IPS-NIHi7 (cell line): Measurements from ENCODE around the gene STYXL2.

ENCODE experiments used
- DNase-seq: peaks from one replicate; pipeline ENCODE4 v3.0.0; 2012; ENCODE audit warnings: mixed read lengths; ENCODE audit errors: extremely low spot score

STYXL2 gene

DNA sequence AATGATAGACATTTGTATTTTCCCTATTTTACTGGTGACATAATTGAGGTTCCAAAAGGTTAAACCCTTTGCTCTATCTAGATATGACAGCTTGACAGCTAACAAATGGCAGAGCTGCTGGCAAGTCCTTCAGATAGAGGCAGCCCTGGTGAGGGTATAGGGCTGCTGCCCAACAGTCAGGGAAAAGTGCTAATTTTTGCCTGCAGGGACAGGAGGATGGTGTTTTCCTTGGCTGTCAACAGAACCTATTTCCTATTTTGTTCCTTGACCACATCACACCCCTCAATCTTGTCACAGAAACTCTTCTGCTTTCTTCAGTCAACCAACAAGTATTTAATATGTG, 16.0 kb upstream of the STYXL2 start:
- no peak for DNase-seq

DNA sequence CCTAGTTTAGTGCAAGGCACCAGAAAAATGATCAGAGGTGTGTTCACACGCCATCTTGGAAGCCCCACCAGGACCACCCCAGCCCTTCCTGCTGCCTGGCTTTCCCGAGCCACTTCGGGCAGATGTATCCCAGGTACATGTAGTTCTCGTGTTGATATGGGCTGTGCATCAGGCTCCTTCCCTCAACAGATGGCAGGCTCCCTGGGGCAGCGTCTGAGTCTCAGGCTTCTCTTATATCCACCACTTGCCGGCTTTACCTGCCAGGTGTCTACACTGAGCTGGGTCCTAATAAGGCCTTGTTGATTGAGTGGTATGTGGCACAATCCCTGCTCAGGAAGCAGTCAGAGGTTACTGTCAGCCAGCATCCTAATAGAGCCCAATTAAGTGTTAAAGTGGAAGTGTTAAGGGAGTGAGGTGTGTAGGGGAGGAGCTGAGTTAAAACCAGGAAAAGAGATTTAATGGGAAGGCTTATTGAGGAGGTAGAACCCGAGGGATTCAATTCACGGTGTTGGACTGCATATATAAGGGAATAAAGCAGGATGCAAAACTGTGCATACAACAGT, 12.2 kb upstream of the STYXL2 start:
- no peak for DNase-seq

DNA sequence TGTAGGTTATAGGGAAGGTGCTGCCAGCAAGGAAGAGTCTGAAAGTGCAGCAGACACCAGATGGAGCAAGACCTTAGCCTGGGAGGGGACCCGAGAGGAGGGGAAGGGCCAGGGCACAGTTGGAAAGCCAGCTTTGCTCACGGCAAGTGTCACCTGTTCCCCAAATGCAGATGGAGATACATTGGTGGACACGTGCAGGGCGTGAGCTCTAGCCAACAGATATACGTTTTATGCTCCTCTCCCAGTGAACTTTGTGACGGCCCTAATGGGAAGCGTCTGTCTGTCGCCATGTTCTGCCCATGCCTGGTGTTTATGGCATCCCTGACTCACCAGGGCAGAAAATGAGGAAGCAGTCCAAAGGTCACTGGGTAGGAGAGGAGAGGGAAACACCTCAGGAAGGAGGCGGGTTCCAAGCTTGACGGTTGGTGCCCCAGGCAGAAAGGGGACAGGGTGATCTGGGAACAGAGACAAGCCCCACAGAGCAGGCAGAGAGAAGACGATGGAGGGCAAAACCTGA, 11.3 kb upstream of the STYXL2 start:
- no peak for DNase-seq

DNA sequence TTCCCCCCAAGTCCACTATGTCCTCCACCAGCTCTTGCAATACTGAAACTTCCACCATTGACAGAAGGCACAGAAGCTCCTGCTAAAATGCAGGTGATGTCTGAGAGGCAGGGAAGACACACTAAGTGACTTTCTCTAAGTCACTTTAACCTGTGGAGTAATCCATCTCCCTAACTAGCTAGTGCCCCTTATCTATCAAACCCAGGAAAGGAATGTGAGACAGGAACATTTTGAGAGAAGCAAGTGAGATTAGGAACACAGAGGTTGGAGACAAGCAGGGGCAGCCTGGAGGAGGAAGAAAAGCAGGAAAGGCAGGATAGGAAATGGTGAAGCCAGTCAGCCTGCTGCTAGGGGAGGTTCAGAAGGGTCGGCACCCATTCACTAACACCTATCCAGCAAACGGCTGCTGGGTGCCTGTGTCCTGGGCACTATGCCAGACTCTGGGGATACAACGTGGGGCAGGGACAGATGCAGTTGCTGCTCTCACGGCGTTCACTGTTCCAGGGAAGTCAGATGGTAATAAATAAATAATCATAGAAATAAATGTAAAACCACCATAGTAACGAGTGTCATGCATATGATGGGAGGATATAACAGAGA, 10.7 kb upstream of the STYXL2 start:
- DNase-seq = no peak

DNA sequence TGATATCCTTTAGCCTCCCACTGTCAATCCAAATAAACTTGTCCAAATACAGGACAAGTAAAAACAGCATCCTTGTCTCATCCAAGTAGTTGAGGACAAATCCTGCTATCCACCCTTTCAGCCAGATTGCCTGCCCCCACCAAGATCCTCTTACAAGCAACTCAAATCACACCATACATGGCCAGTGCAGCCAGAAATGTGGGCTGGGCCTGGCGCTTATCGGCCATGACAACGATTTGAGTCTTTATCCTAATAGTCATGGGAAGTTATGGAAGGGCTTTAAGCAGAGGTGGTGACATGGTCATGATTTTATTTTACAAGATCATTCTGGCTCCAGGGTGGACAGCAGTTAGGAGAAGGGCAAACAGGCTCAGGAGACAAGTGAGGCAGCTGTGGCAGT, 10.0 kb upstream of the STYXL2 start:
- DNase-seq = no peak

DNA sequence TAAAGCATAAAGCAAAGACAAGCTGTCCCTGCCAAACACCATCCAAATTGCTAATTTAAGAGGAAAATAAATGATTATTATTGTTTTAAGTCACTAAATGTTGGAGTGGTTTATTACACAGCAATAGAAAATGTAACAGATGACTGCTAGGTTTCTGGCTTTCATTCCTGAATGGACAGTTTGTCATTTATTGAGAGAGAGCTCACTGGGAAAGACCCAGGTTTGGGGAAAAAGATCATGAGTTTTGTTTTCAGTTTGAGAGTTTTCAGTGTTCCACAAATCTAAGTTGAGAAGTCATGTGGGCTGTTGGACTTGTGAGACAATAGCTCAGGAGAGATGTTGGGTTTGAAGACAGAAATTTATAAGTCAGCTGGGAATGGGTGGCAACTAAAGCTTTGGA, 9.1 kb upstream of the STYXL2 start:
- DNase-seq = no peak

DNA sequence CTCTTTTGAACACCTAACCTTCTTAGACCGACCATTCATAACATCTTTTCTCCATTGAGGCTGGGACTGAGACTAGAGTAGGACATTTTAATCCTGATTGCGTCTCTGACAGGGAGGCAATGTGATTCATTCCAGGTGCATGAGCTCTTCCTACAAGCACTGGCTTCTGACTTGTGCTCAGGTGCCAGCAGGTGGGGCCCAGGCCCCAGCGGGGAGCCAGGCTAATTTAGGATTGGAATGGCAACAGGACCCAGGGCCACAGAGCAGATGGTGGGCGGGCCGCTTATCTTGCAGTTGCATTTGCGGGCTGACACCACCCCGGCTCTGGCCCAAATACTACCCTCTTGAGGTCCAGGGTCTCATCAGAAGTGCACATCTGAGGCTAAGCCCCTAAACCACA, 7.8 kb upstream of the STYXL2 start:
- DNase-seq = peak; percentile 45

DNA sequence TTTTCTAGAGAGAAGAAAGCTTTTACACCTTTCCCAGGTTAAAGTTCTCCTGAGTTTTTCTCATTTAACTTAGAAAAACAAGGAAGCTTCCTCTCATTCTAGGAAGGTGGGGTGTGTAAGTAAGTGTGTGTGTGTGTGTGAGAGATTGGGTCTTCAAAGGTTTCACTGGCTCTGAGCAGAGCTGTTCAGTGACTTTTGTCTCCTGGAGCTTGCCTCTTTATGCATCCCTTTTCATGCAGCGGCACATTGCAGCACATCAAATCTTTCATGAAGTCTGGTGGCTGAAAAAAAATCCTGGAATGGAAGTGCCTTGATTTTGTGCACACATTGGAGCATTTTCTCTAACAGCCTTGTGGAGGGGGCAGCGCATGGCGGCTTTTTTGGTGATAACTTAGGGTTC, 7.1 kb upstream of the STYXL2 start:
- DNase-seq = no peak

DNA sequence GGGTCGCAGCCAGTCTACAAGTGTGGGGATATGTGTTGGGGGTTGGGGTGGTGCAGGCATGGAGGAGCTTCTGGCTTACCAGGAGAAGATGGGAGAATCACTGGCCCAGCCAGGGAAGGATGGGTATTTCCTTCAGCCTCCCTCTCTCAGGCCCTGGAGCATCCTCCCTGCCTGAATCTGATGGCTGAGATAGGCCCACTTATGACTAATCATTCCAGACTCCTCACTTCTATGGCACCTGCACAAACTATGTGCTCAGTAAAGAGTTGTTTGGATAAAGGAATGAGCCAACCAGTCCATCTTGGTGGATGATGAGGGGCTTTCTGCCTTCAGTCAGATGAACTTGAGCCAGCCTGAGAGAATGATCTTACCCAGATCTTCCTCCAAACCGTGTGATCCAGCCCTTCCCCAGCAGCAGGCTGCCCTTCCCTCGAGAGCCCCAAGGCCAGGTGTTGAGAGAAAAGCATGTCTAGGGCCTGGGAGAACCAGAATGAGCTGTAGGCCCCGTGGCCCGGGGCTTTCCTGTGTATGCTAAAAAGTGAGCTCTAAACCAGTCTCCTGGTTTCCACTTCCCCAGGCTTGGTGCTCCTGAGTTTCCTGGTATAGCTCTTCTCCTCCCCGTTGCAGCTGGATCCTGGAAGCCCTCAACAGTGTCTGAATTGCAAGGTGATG, 5.0 kb upstream of the STYXL2 start:
- no peak for DNase-seq

DNA sequence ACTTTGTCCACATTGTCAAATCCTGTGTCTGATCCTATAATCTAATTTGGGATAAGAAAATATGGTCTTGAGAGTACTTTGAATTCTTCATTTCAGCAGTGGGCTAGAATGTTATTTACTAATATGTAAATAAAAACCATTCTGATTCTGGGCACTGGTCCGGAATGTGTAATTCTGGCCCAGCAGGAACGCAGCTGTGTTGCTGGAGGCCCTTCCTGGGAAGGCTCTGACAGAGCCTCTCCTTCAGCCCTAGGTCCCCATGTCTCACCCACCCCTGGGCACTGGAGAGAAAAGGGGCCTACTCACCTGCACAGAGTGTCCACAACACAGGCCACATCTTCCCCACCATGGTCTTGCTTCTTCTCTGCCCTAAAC, 3.9 kb upstream of the STYXL2 start:
- DNase-seq = no peak

DNA sequence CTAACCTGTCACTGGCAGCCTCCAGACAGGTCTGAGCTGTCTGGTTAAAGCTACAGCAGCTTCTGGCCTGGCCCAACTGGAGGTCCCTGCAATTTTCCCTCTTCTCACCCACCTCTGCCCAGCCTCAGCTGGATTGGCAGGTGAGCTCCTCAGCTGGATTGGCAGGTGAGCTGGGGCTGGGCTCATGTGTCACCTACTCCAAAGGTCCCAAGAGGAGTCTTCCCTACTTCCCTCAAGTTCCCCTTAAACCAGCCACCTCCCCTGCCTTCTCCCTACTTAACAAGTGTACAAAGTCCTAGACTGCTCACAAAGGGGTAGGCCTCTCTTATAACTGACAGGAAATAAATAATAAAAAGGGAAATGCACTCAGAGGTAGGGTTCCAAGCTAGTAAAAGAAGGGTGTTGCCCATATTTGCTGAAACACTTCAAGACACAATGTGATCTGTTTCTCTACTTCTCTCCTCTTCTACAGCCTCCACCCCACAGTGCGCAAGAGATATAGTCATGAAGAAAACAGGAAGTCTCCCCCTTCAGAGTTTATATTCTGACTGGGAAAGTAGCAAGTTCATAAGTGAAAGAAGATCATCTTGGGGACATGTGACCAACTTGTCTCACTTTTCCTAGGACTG, 3.4 kb upstream of the STYXL2 start, which contains the start of gene GPA33:
TSS of gene GPA33 (minus strand) at position 64 of the 629 bp plus-strand sequence. CDS start 90 bp downstream, outside the sequence.
- no peak for DNase-seq

DNA sequence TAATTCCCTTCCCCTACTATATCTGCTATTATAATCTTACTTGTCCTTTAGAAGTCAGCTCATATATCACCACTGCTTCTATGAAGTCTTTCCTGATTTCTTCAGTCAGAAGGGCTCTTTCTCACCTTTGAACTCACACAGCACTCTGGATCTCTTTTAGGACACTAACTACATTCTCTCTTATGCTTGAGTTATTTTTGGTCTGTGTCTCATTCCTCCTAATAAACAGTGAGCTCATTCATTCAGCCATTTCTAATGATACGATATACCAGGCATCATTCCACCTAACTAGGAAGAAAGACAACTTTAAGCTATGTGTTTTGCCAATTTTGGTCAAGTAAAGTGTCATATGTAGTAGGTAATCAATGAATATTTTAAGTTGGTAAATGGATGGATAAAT, 1.2 kb upstream of the STYXL2 start:
- DNase-seq = no peak

DNA sequence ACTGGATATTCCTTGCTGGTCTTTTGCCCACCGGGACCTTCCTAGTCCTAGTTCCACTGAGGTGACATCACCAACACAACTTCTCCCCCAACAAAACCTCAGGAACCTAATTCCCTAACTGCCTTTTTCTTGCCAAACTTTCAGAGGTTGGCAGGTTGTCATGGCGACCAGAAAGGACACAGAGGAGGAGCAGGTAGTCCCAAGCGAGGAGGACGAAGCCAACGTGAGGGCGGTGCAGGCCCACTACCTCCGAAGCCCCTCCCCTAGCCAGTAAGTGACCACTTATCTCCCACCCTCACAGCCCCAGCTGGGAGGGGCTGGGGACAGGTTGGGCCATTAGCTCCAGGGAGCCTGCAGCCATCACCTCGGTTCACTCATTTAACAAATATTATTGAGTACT, 815 bp downstream of the STYXL2 start:
- DNase-seq = no peak

DNA sequence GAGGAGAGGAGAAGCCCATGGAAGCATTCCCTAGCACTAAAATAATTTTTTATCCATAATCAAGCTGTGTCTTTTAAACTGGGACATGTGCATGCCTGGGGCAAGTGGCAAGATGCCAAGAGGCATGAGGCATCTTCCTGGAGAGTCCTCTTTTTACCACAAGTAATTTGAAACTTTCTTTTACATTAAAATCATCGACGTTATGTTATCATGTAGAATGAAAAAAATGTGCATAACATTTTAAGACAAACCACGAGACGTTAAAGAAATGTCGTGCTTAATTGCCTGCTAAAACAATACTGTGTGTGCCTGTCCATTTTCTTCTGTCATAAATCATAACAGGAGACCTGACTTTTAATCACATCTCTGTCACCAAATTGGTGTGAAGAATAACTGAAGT, 1.5 kb downstream of the STYXL2 start:
- DNase-seq = no peak

DNA sequence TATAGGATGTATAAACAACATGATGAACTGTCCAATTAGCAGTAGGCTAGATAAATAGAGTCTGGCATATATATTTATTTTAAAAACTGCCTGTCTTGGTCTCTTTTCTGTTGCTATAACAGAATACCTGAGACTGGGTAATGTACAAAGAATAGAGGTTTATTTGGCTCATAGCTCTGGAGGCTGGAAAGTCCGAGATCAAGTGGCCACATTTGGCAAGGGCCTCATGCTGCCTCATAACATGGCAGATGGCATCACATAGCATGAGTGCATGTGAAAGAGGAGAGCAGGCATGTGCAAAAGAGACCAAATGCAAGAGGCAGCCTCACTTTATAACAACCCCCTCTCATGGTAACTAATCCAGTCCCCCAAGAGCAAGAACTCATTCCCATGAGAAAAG, 6.0 kb downstream of the STYXL2 start:
- no peak for DNase-seq

DNA sequence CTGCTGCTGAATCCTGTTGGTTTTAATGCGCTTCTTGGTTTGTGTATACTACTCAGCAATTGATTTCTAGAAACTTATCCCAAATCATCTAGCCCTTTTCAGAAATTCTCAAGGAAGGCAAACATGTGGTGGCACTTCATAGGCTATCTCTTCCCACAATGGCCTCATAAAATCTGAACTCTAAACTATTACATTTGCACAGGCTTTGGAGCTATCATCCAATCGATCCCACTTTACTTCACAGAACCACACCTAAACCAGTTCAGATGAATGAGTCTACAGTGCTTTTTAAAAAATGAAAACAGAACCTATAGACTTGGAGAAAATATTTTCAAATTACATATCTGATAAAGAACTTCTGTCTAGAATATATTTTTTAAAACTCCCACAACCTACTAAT, 6.9 kb downstream of the STYXL2 start:
- DNase-seq = no peak

DNA sequence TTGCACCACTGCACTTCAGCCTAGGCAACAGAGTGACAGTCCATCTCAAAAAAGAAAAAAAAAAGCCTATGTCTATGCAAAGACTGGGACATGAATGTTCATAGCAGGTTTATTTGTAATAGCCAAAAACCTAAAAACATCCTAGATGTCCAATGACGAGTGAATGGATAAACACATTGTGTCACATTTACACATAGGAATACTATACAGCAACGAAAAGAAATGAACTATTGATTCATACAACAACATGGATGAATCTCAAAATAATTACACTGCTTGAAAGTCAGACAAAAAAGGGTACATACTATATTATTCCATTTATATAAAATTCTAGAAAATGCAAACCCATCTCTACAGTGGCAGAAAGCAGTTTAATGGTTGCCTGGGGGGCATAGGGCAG, 7.9 kb downstream of the STYXL2 start:
- DNase-seq = no peak

DNA sequence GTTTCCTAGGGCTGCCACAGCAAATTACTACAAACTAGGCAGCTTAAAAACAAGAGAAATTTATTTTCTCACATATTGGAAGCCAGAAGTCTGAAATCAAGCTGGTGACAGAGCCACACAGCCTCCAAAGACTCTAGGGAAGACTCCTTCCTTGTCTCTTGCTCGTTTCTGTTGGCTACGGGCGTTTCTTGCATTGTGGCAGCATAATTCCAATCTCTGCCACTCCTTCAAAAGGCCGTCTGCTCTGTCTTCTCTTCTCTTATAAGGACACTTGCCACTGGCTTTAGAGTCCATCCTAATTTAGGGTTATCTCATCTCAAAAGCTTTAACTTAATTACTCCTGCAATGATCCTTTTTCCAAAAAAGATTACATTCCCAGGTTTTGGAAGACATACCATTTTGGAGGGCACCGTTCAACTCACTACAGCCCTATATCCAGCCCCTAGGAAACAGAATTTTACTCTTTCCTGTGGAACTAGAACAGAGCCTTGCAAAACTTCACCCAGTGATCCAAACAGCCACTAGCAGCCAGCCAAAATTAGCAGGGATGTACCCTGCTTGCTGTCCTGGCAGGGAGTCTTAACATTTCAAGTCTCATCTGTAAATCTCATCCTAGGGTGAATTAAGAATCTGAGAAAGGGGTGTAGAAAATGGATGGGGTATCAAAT, 9.2 kb downstream of the STYXL2 start:
- no peak for DNase-seq

DNA sequence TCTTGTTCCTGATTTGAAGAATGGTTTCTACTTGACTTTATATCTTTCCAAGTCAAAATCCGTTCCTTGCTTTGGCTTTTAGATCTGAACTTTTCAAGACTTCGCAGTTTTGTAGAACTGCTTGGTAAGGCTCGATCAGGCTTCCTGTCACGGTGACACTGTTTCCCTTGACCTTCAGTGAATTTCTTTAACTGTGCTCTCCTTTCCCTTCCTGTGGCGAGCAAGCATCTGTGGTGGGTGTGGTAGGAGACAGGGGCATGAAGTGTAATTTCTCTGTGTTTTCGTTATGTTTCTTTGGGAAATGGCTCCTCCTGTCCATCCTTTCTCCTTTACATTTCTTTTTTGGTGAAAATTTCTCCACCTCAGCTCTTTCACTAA, 10.4 kb downstream of the STYXL2 start:
- DNase-seq = no peak

DNA sequence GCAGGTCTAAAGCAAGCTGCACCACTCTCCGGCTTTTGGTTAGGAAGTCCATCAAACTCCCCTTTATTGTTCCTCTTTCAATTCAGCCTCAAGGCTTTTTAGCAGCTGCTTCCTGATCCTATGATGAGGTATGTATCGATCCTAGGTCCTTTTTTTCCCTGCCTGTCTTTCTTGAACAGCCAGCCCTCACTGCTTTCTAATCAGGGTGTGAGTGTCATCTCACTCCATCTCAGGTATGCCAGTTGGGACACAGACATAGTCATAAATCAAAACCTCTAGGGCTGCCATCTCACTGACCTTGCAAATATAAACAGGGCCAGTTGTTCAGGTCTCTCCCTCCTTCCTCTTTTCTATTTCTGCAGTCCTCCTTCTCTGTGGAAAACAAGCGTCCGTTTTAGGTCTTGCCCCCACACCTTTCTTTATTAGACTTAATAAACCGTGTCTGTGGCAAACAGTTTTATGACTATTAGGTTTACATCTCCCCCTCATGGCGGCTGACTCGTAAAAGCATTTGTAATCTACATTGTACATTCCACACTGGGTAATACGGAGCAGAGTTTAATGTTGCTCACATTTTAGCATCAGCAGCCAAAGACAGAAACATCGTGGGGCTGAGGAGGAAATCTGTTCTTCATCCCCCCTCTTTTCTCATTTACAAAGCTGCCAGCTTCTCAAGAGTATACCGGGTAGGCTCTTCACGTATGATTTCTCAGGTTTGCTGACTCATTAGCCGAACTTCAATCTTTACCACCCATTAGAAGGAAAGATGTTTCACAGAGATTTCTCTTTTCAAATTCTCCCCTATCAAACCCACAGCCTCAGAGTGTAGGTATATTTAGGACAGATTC, 11.6 kb downstream of the STYXL2 start:
- no peak for DNase-seq

DNA sequence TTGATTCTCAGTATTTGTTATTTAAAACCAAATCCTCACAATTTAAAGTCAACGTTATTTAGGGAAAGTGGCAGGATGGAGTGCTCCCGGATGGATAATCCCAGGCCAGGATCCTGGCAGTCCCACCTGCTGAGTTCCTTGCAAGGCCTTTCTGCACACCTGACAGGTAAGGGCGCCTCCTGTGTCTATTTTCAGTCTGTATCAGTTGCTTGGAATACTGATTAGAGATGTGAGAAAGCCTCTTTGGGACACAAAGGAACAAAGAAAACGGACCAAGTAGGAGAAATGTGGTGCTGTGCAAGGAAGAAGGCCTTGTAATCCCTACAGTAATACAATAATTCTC, 12.2 kb downstream of the STYXL2 start:
- no peak for DNase-seq

DNA sequence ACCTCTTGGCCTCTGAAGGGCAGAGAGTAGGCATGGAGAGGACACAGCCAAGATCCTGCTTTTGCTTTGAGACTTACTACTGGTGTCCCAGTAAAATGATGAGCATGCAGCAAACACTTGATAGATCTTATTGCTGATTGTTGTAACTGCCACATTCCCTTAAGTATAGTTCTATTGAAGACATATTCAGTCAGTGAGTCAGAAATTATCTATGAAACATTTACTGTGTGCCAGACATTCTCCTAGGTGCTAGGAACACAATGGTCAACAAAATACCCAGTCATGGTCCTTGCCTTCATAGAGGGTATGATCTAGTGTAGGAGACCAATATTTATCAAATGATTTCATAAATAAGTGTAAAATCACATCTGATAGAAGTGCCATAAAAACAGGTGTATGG, 13.6 kb downstream of the STYXL2 start:
- DNase-seq = no peak
